MCF 10A (cell line): ENCODE measurements around the gene SEPTIN12. TPM values are rescaled to one million over a fixed set of nuclear protein-coding genes. Genes with fewer than 3 reads are reported as not detected.
"Not testable (repeated sequence)": the region's sequence is repeated elsewhere in the genome, so short reads cannot be mapped to it uniquely, and the experiment has no call there.

ENCODE experiments used
- BruUV-seq: library from RNA; stranded (reverse); fragments of 400-500 nt; replicated peaks from 2 replicates; lab custom pipeline; 2021; lab: Mats Ljungman, UMichigan
- CTCF ChIA-PET: fragments of 300-600 bp; sonication (Branson Sonifier 250); formaldehyde crosslinking; extraction: SDS; loops from one replicate; lab custom pipeline; 2021; ENCODE audit warnings: antibody characterized with exemption, inconsistent platforms; lab: Yijun Ruan, JAX
- POLR2A ChIA-PET: fragments of 300-600, 350-650 bp; sonication (Branson Sonifier 250); formaldehyde crosslinking; extraction: SDS; loops from one replicate; lab custom pipeline; 2020; ENCODE audit warnings: antibody characterized with exemption, inconsistent platforms; lab: Yijun Ruan, JAX
- DNase-seq: peaks from one replicate; pipeline ENCODE4 v3.0.0-alpha.2; 2018; ENCODE audit not compliant: unreplicated experiment
- H3K27ac Mint-ChIP-seq: one replicate; pipeline ENCODE4 v1.8.0; 2022; ENCODE audit warnings: mild to moderate bottlenecking, low read depth, mixed read lengths; ENCODE audit not compliant: unreplicated experiment
- H3K27me3 Mint-ChIP-seq: one replicate; pipeline ENCODE4 v1.8.0; 2022; ENCODE audit warnings: mixed read lengths; ENCODE audit not compliant: insufficient read depth, unreplicated experiment
- H3K36me3 Mint-ChIP-seq: one replicate; pipeline ENCODE4 v1.8.0; 2022; ENCODE audit warnings: mild to moderate bottlenecking, moderate library complexity, mixed read lengths; ENCODE audit not compliant: insufficient read depth, unreplicated experiment
- H3K4me1 Mint-ChIP-seq: one replicate; pipeline ENCODE4 v1.8.0; 2022; ENCODE audit warnings: mixed read lengths; ENCODE audit not compliant: insufficient read depth, unreplicated experiment
- H3K4me3 Mint-ChIP-seq: one replicate; pipeline ENCODE4 v1.8.0; 2022; ENCODE audit warnings: mild to moderate bottlenecking, moderate library complexity, mixed read lengths; ENCODE audit not compliant: unreplicated experiment
- H3K9me3 Mint-ChIP-seq: one replicate; pipeline ENCODE4 v1.8.0; 2022; ENCODE audit warnings: mixed read lengths; ENCODE audit not compliant: unreplicated experiment
- CTCF ChIP-seq: fragments of 200-600 bp; IDR thresholded peaks from one replicate; pipeline ENCODE4 v1.8.0; 2022; ENCODE audit warnings: antibody characterized with exemption, mild to moderate bottlenecking; ENCODE audit not compliant: unreplicated experiment
- intact Hi-C: fragments of 100-400 bp; cut with micrococcal nuclease; formaldehyde crosslinking; loops from 2 replicates; pipeline ENCODE4 v1.14.1; 2022
- total RNA-seq: library from RNA; stranded (reverse); gene quantifications from 2 replicates; pipeline ENCODE4 v1.2.3, GENCODE V29; 2022

Gene SEPTIN12
- total RNA-seq, 1 experiment from 2014 or later, result not detected

GRCh38 chr16:4743226-4743878, 44.8 kb downstream of the SEPTIN12 start:
- H3K9me3 Mint-ChIP-seq, result no peaks in the 10 kb centered on the region
- POLR2A ChIA-PET, result interaction anchor here (0.8 to 1.8 kb wide), 2 partner anchors 9 to 11 kb away, joined by 4 read pairs; partner anchors contain the start of genes ANKS3 and DNAAF8
- no peaks in the 10 kb centered on the region for H3K4me1 Mint-ChIP-seq
- intact Hi-C loops, result no loop called here
- H3K27me3 Mint-ChIP-seq, result no peaks in the 10 kb centered on the region
- no peak for TF ChIP-seq CTCF
- BruUV-seq, result no TSS peak
- no peak overlapping the region for H3K27ac Mint-ChIP-seq
- H3K4me3 Mint-ChIP-seq, result no peak overlapping the region
- no peak for DNase-seq
- H3K36me3 Mint-ChIP-seq, result no peaks in the 10 kb centered on the region
- CTCF ChIA-PET, result no interaction called here

GRCh38 chr16:4738370-4738769, 49.8 kb downstream of the SEPTIN12 start:
- not testable (repeated sequence) for H3K27ac Mint-ChIP-seq, BruUV-seq, H3K4me1 Mint-ChIP-seq, H3K4me3 Mint-ChIP-seq, H3K9me3 Mint-ChIP-seq, DNase-seq, H3K36me3 Mint-ChIP-seq, H3K27me3 Mint-ChIP-seq
- ChIA-PET CTCF (interaction anchor here (1.0 to 2.3 kb wide), 2 partner anchors 9 to 218 kb away, joined by 5 read pairs; no protein-coding TSS in a partner anchor), POLR2A (interaction anchor here (0.6 to 1.8 kb wide), 3 partner anchors 11 to 110 kb away, joined by 3 to 11 read pairs (median 3); no protein-coding TSS in a partner anchor)
- intact Hi-C loops, result loop anchor here (10.0 kb wide), 1 partner anchor 356 kb away; the partner anchor contains the start of gene EEF2KMT

- BruUV-seq, result no TSS peak
- Mint-ChIP-seq H3K4me1 (peaks cover 11% of the 10 kb centered on the region), H3K27me3 (no peaks in the 10 kb centered on the region), H3K4me3 (no peak overlapping the region), H3K27ac (no peak overlapping the region), H3K9me3 (no peaks in the 10 kb centered on the region), H3K36me3 (peaks cover 8% of the 10 kb centered on the region)
- ChIA-PET POLR2A (interaction anchor here (1.4 to 1.8 kb wide), 2 partner anchors 31 to 110 kb away, joined by 3 to 11 read pairs; no protein-coding TSS in a partner anchor), CTCF (interaction anchor here (2.3 kb wide), 1 partner anchor 10 kb away, joined by 5 read pairs; no protein-coding TSS in a partner anchor)
- no peak for DNase-seq
- intact Hi-C loops, result loop anchor here (10.0 kb wide), 1 partner anchor 357 kb away; the partner anchor contains the start of gene EEF2KMT
- TF ChIP-seq CTCF, result no peak
These were observed 50.6 kb downstream of the SEPTIN12 start for GRCh38 chr16:4737545-4737944.

- ChIA-PET CTCF (interaction anchor here (0.7 kb wide), 2 partner anchors 32 to 244 kb away, joined by 3 read pairs; no protein-coding TSS in a partner anchor), POLR2A (interaction anchor here (1.8 kb wide), 1 partner anchor 32 kb away, joined by 11 read pairs; no protein-coding TSS in a partner anchor)
- no peaks in the 10 kb centered on the region for H3K9me3 Mint-ChIP-seq
- BruUV-seq, result no TSS peak
- no peak for TF ChIP-seq CTCF
- peaks cover 12% of the 10 kb centered on the region for H3K36me3 Mint-ChIP-seq
- no peak for DNase-seq
- no peaks in the 10 kb centered on the region for H3K27me3 Mint-ChIP-seq
- H3K4me1 Mint-ChIP-seq, result peaks cover 13% of the 10 kb centered on the region
- no peak overlapping the region for H3K4me3 Mint-ChIP-seq
- intact Hi-C loops, result loop anchor here (10.0 kb wide), 1 partner anchor 358 kb away; the partner anchor contains the start of gene EEF2KMT
- no peak overlapping the region for H3K27ac Mint-ChIP-seq
These were observed 51.6 kb downstream of the SEPTIN12 start for GRCh38 chr16:4736546-4736945.
